Measurements from ENCODE around the gene DNAJC25. TPM values are rescaled to one million over a fixed set of nuclear protein-coding genes. Genes with fewer than 3 reads are reported as not detected.

DNAJC25 gene
- total RNA-seq, 1 donor from 2014 or later, result 7.1 TPM

GRCh38 chr9:111633389-111633736 lies 2.2 kb downstream of the DNAJC25 start:
- H3K4me1 Mint-ChIP-seq, result peaks cover 42% of the 10 kb centered on the region
- no peaks in the 10 kb centered on the region for H3K27me3 Mint-ChIP-seq
- no peak for DNase-seq
- peaks cover 22% of the 10 kb centered on the region for H3K36me3 Mint-ChIP-seq (ENCODE audit: low read depth)
- peak overlapping the region; percentile 98 for H3K4me3 Mint-ChIP-seq
- H3K9me3 Mint-ChIP-seq, result no peaks in the 10 kb centered on the region
- H3K27ac Mint-ChIP-seq, result peak overlapping the region; percentile 14
- intact Hi-C loops (cut with micrococcal nuclease), result loop anchor here (10.0 kb wide), 1 partner anchor 261 kb away; the partner anchor contains the start of gene UGCG

DNA sequence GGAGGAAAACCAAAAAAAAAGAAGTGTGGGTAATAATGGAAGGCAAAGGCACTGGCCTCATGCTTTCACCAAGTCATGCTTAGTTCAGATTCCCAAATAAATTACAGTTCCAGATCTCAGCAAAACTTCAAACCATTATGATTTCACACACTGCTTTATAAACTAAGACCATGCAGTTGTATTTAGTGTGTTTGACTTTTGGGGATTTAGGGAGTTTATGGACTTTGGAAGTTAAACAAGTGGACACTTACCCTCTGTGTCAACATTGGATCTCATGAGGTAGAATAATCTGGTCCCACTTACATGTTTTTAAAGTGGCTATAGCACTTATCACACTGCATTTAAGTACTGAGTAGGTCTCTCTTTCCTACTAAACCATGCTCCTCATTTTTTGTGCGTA lies 3.7 kb downstream of the DNAJC25 start:
- DNase-seq, result no peak
- Mint-ChIP-seq H3K27me3 (no peaks in the 10 kb centered on the region), H3K9me3 (no peaks in the 10 kb centered on the region), H3K27ac (no peak overlapping the region), H3K36me3 (ENCODE audit: low read depth) (peaks cover 22% of the 10 kb centered on the region), H3K4me3 (no peak overlapping the region), H3K4me1 (peaks cover 42% of the 10 kb centered on the region)
- intact Hi-C loops (cut with micrococcal nuclease), result loop anchor here (10.0 kb wide), 1 partner anchor 260 kb away; the partner anchor contains the start of gene UGCG

DNA sequence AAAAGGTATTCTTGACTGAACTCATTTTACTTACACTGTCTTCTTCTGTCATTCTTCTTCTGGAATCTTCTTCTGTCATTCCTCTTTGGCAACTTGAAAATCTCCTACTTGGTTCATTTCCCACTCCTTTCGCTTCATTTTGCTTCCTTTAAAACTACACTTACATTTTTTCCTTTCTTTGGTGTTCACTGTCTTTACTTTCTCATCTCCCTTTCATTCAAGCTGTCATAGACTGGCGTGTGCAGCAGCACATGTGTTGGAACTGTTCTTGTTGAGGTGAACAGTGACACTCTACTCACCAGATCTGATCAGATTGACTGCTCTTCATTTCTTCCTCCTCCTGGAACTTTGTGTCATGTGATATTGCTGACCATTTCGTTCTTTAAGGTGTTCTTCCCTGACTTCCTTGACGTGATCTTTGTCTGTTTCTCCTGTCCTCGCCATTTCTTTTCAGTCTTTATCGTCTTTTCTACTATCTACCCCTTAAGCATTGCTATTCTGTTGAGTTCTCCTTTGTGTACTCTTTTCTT lies 6.4 kb downstream of the DNAJC25 start:
- no peak overlapping the region for H3K27ac Mint-ChIP-seq
- H3K9me3 Mint-ChIP-seq, result no peaks in the 10 kb centered on the region
- DNase-seq, result no peak
- no peak overlapping the region for H3K4me3 Mint-ChIP-seq
- no peaks in the 10 kb centered on the region for H3K27me3 Mint-ChIP-seq
- H3K4me1 Mint-ChIP-seq, result peaks cover 31% of the 10 kb centered on the region
- intact Hi-C loops (cut with micrococcal nuclease), result loop anchor here (10.0 kb wide), 1 partner anchor 257 kb away; the partner anchor contains the start of gene UGCG
- H3K36me3 Mint-ChIP-seq (ENCODE audit: low read depth), result peaks cover 19% of the 10 kb centered on the region

GRCh38 chr9:111644195-111644772 lies 13.2 kb downstream of the DNAJC25 start:
- intact Hi-C loops (cut with micrococcal nuclease), result no loop called here
- Mint-ChIP-seq H3K27me3 (no peaks in the 10 kb centered on the region), H3K4me3 (no peak overlapping the region), H3K36me3 (ENCODE audit: low read depth) (peaks cover 38% of the 10 kb centered on the region), H3K27ac (no peak overlapping the region), H3K9me3 (no peaks in the 10 kb centered on the region), H3K4me1 (no peaks in the 10 kb centered on the region)
- no peak for DNase-seq

GRCh38 chr9:111645806-111646205 lies 14.7 kb downstream of the DNAJC25 start:
- Mint-ChIP-seq H3K9me3 (no peaks in the 10 kb centered on the region), H3K27ac (no peak overlapping the region), H3K36me3 (ENCODE audit: low read depth) (peaks cover 46% of the 10 kb centered on the region), H3K4me1 (no peaks in the 10 kb centered on the region), H3K27me3 (no peaks in the 10 kb centered on the region), H3K4me3 (no peak overlapping the region)
- DNase-seq, result no peak
- intact Hi-C loops (cut with micrococcal nuclease), result no loop called here

- Mint-ChIP-seq H3K36me3 (ENCODE audit: low read depth) (peaks cover 46% of the 10 kb centered on the region), H3K27me3 (no peaks in the 10 kb centered on the region), H3K9me3 (no peaks in the 10 kb centered on the region), H3K4me3 (no peak overlapping the region), H3K4me1 (no peaks in the 10 kb centered on the region), H3K27ac (no peak overlapping the region)
- DNase-seq, result no peak
- intact Hi-C loops (cut with micrococcal nuclease), result no loop called here
Observed at GRCh38 chr9:111646417-111646816, 15.3 kb downstream of the DNAJC25 start.

DNA sequence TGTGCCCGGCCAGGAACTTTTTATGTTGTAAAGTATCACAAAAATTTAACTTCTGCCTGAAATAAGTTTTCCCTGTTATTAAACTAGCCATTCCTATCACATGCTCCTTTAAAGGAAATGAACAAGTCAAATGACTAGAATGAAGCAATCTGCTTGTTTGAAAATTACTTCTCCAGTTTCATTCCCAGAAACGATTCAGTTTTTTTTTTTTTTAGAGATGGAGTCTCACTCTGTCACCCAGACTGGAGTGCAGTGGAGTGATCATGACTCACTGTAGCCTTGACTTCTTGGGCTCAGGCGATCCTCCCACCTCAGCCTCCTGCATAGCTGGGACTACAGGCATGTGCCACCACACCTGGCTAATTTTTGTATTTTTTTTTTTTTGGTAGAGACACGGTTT lies 16.9 kb downstream of the DNAJC25 start:
- no peaks in the 10 kb centered on the region for H3K9me3 Mint-ChIP-seq
- intact Hi-C loops (cut with micrococcal nuclease), result no loop called here
- no peak overlapping the region for H3K4me3 Mint-ChIP-seq
- H3K27me3 Mint-ChIP-seq, result no peaks in the 10 kb centered on the region
- DNase-seq, result no peak
- H3K36me3 Mint-ChIP-seq (ENCODE audit: low read depth), result peaks cover 43% of the 10 kb centered on the region
- no peak overlapping the region for H3K27ac Mint-ChIP-seq
- H3K4me1 Mint-ChIP-seq, result no peaks in the 10 kb centered on the region

GRCh38 chr9:111649016-111649415 lies 17.9 kb downstream of the DNAJC25 start:
- H3K27ac Mint-ChIP-seq, result no peak overlapping the region
- no peaks in the 10 kb centered on the region for H3K27me3 Mint-ChIP-seq
- intact Hi-C loops (cut with micrococcal nuclease), result no loop called here
- no peak overlapping the region for H3K4me3 Mint-ChIP-seq
- peaks cover 40% of the 10 kb centered on the region for H3K36me3 Mint-ChIP-seq (ENCODE audit: low read depth)
- H3K4me1 Mint-ChIP-seq, result no peaks in the 10 kb centered on the region
- no peak for DNase-seq
- H3K9me3 Mint-ChIP-seq, result no peaks in the 10 kb centered on the region

GRCh38 chr9:111657051-111657450 lies 25.9 kb downstream of the DNAJC25 start:
- intact Hi-C loops (cut with micrococcal nuclease), result no loop called here
- Mint-ChIP-seq H3K4me3 (no peak overlapping the region), H3K27ac (no peak overlapping the region), H3K27me3 (no peaks in the 10 kb centered on the region), H3K9me3 (no peaks in the 10 kb centered on the region), H3K4me1 (peaks cover 8% of the 10 kb centered on the region), H3K36me3 (ENCODE audit: low read depth) (peaks cover 19% of the 10 kb centered on the region)
- DNase-seq, result no peak

GRCh38 chr9:111658943-111659342 lies 27.8 kb downstream of the DNAJC25 start:
- H3K4me3 Mint-ChIP-seq, result no peak overlapping the region
- H3K9me3 Mint-ChIP-seq, result no peaks in the 10 kb centered on the region
- H3K27me3 Mint-ChIP-seq, result no peaks in the 10 kb centered on the region

DNA sequence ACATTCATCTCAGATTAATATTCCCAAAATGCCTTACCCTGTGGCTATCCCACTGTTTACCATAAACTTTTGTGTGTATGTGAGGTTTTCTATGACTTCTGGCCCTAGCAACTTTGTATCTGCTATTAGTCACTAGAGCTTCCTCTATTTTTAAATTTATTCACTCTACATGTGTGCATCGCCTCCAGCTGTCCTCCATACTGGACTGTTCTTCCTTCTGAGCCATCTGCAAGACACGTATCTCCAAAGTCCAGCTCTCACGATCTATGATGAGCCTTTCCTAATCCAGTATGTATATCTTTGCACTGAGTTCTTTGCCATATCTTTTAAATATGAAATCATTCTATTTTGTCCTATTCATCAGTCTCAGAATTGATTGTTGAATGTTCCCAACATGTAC lies 28.6 kb downstream of the DNAJC25 start:
- Mint-ChIP-seq H3K27me3 (no peaks in the 10 kb centered on the region), H3K36me3 (ENCODE audit: low read depth) (peaks cover 19% of the 10 kb centered on the region), H3K4me1 (peaks cover 25% of the 10 kb centered on the region), H3K4me3 (no peak overlapping the region), H3K27ac (no peak overlapping the region), H3K9me3 (no peaks in the 10 kb centered on the region)
- intact Hi-C loops (cut with micrococcal nuclease), result no loop called here
- no peak for DNase-seq

More at GRCh38 chr9:111658943-111659342, 27.8 kb downstream of the DNAJC25 start:
- intact Hi-C loops (cut with micrococcal nuclease), result no loop called here
- H3K36me3 Mint-ChIP-seq (ENCODE audit: low read depth), result peaks cover 19% of the 10 kb centered on the region
- peaks cover 23% of the 10 kb centered on the region for H3K4me1 Mint-ChIP-seq
- no peak for DNase-seq
- no peak overlapping the region for H3K27ac Mint-ChIP-seq

- peaks cover 28% of the 10 kb centered on the region for H3K4me1 Mint-ChIP-seq
- intact Hi-C loops (cut with micrococcal nuclease), result loop anchor here (1.0 kb wide), 2 partner anchors 178 to 672 kb away; partner anchors contain the start of gene PTBP3
- H3K9me3 Mint-ChIP-seq, result no peaks in the 10 kb centered on the region
Observed at GRCh38 chr9:111661150-111661801, 30.1 kb downstream of the DNAJC25 start, which contains the start of gene GNG10. GNG10 (plus strand) TSS chr9:111661605; CDS start chr9:111661635, 30 bp downstream.

DNA sequence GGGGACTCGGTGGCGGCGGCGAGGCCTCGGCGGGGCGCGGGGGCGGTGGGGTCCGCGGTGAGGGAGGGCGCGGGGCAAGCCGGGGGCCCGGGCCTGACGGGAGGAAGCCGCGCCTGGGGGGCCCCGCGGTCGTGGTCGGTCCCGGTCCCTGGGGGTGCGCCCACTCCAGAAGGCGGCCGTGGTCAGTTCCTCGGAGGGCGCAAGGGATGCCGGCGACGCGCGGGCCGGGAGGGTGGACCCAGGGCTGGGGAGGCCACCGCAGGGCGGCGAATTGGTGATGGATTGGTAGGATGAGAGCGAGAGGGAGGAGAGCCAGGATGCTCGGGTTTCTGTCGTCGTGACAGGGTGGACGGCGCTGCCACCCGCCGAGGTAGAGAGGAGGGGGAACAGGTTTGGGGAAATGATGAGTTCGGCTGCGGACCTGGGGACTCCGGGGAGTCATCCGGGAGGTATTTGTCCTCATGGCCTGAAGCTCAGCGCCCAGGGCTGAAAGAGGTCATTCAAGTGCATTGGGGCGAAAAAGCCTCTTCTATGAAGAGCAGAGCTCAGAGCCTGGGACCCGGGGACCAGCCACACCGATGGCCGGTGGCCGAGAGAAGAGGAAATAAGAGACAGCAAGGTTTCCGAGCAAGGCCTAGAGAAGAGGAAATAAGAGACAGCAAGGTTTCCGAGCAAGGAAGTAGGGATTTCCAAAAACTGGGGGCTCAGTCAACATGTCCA lies 30.8 kb downstream of the DNAJC25 start:
- H3K27ac Mint-ChIP-seq, result peak overlapping the region; percentile 97
- peak overlapping the region; percentile 90 for H3K4me3 Mint-ChIP-seq
- H3K27me3 Mint-ChIP-seq, result no peaks in the 10 kb centered on the region
- H3K4me1 Mint-ChIP-seq, result peaks cover 29% of the 10 kb centered on the region
- H3K9me3 Mint-ChIP-seq, result no peaks in the 10 kb centered on the region
- peaks cover 24% of the 10 kb centered on the region for H3K36me3 Mint-ChIP-seq (ENCODE audit: low read depth)
- DNase-seq, result peak; percentile 82
- intact Hi-C loops (cut with micrococcal nuclease), result loop anchor here (1.0 kb wide), 3 partner anchors 31 to 671 kb away; partner anchors contain the start of genes DNAJC25 and PTBP3

More at GRCh38 chr9:111661150-111661801, 30.1 kb downstream of the DNAJC25 start, which contains the start of gene GNG10:
- peak; percentile 92 for DNase-seq
- Mint-ChIP-seq H3K27me3 (no peaks in the 10 kb centered on the region), H3K27ac (peak within 1 kb of the TSS; percentile 97), H3K36me3 (ENCODE audit: low read depth) (peaks cover 20% of the 10 kb centered on the region), H3K4me3 (peak within 1 kb of the TSS; percentile 90)

Measured in activated CD4-positive, alpha-beta T cell treated with anti-CD3 and anti-CD28 coated beads, Interleukin-2, amount 10 ng/mL, durations not matched to agents 24 days and 14 days (primary cell).